Measurements from ENCODE around the gene THAP3. TPM values are rescaled to one million over a fixed set of nuclear protein-coding genes. Genes with fewer than 3 reads are reported as not detected.

The THAP3 gene
- total and polyA plus RNA-seq, 2 of the 4 experiments (the other 2 are of a cell fraction), result 14.2 to 14.9 TPM

DNA sequence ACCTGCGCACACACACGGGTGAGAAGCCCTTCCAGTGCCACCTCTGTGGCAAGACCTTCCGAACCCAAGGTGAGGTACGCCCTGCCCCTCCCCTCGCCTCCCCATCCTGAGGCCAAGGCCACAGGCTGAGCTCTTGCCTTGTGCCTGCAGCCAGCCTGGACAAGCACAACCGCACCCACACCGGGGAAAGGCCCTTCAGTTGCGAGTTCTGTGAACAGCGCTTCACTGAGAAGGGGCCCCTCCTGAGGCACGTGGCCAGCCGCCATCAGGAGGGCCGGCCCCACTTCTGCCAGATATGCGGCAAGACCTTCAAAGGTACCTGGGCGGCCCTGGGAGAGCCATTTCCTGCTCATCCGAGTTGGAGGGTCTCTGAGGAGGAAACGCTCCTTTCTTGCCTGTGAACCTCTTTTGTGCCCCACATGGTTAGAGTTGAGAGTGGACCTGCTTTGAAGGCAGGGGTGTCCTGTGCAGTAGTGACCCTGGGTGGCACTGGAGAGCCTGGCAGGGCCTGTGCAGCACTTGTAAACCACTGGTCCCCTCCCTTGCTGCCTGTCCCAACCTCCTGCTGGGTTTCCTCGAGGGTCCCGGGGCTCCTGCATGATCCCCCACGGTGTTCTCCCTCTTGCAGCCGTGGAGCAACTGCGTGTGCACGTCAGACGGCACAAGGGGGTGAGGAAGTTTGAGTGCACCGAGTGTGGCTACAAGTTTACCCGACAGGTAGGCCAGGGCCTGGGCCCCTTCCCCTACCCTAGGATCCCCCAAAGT is 36.4 kb upstream of the THAP3 start:
- DNase-seq, result no peak
- Histone ChIP-seq H2BK5ac (ENCODE audit: low read depth, low read length, poor library complexity, severe bottlenecking) (no peak overlapping the region), H2AK5ac (ENCODE audit: low read depth, low read length) (no peak overlapping the region), H3K4me2 (ENCODE audit: low read depth, low read length) (no peak overlapping the region), H3K4ac (ENCODE audit: low read depth, low read length) (no peak overlapping the region), H2BK20ac (ENCODE audit: low read depth, low read length) (no peak overlapping the region), H3K23ac (ENCODE audit: low read depth, low read length) (no peak overlapping the region), H3K9me1 (ENCODE audit: insufficient read depth, low read length) (peaks cover 4% of the 10 kb centered on the region; the same call in 1 of the 2 replicates), H3K36me3 (ENCODE audit: control insufficient read depth, insufficient read depth, low read length) (peaks cover 58% of the 10 kb centered on the region), H3K18ac (ENCODE audit: low read depth, low read length) (no peak overlapping the region), H4K5ac (ENCODE audit: low read depth, low read length) (no peak overlapping the region), H2AK9ac (replicated peaks; ENCODE audit: low read depth, low read length, poor library complexity) (peak overlapping the region; percentile 25), H3K79me1 (ENCODE audit: low read depth in 1 of 2, low read length in 2 of 2) (peaks cover 9 to 59% of the 10 kb centered on the region in 2 experiments), H2BK15ac (ENCODE audit: low read depth, low read length) (no peak overlapping the region), H3K4me1 (ENCODE audit: control insufficient read depth, insufficient read depth, low read length) (no peaks in the 10 kb centered on the region), H3K9me3 (ENCODE audit: control insufficient read depth, insufficient read depth, low read length) (no peaks in the 10 kb centered on the region), H3K4me3 (ENCODE audit: insufficient read depth, low read depth, low read length) (no peak overlapping the region), H2BK120ac (ENCODE audit: low read depth, low read length) (no peak overlapping the region), H3K27ac (ENCODE audit: insufficient read depth, low read length) (no peak overlapping the region), H4K8ac (ENCODE audit: low read depth in 2 of 2, low read length in 2 of 2) (no peak overlapping the region), H3K56ac (ENCODE audit: extremely low read depth, insufficient read depth, low read length) (no peak overlapping the region), H4K20me1 (ENCODE audit: insufficient read depth, low read length) (peaks cover 57% of the 10 kb centered on the region), H4K91ac (ENCODE audit: insufficient read depth, low read depth, low read length) (no peak overlapping the region), H2AFZ (replicated peaks; ENCODE audit: low read length, poor library complexity) (no peak overlapping the region), H3K14ac (replicated peaks; ENCODE audit: low read depth, low read length) (no peak overlapping the region), H3K27me3 (ENCODE audit: control insufficient read depth, insufficient read depth, low read length) (no peaks in the 10 kb centered on the region), H3K9ac (ENCODE audit: low read depth, low read length) (no peak overlapping the region)
- ChIA-PET POLR2A (ENCODE audit: unreplicated experiment) (no interaction called here), CTCF (no interaction called here)
- dilution Hi-C loops (cut with HindIII; ENCODE audit: low sequenced_read_pairs, unreplicated experiment), result no loop called here
- no peak for ATAC-seq (ENCODE audit: low read depth)
- no TSS peak for BruUV-seq (replicated peaks)
- TF ChIP-seq MAZ (IDR thresholded peaks at IDR 0.05; ENCODE audit: borderline replicate concordance, low read depth, low read length) (no peak), POLR2A (IDR thresholded peaks at IDR 0.05; ENCODE audit: low read depth, low read length) (no peak), MXI1 (IDR thresholded peaks at IDR 0.05; ENCODE audit: borderline replicate concordance, low read depth, low read length) (no peak), BHLHE40 (IDR thresholded peaks at IDR 0.05; ENCODE audit: low read depth, low read length) (no peak), RCOR1 (IDR thresholded peaks at IDR 0.05; ENCODE audit: insufficient replicate concordance, low read length) (no peak), RFX5 (IDR thresholded peaks at IDR 0.05; ENCODE audit: low read depth, low read length) (no peak)
- TF ChIP-seq, protein P1, sequence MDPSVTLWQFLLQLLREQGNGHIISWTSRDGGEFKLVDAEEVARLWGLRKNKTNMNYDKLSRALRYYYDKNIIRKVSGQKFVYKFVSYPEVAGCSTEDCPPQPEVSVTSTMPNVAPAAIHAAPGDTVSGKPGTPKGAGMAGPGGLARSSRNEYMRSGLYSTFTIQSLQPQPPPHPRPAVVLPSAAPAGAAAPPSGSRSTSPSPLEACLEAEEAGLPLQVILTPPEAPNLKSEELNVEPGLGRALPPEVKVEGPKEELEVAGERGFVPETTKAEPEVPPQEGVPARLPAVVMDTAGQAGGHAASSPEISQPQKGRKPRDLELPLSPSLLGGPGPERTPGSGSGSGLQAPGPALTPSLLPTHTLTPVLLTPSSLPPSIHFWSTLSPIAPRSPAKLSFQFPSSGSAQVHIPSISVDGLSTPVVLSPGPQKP (IDR thresholded peaks at IDR 0.05; ENCODE audit: borderline replicate concordance, low read depth, low read length), result no peak
- in situ Hi-C loops (cut with MboI; ENCODE audit: low sequenced_read_pairs), result no loop called here
- WGBS, 2 experiments (ENCODE audit: extremely low coverage in 2 of 2, insufficient read length in 1 of 2), result 92% methylated on average over 14 of the region's 25 CpGs; no CpG with 5 or more reads in 1 of the 2 experiments
- intact Hi-C loops (cut with micrococcal nuclease), result no loop called here
